HL-60 (cell line): Measurements from ENCODE around the gene TLR9.

Source experiments
- DNase-seq, 2 experiments: peaks; one replicate each; pipeline ENCODE4 v3.0.0-alpha.2; 2010 to 2020; ENCODE audit warnings: low read depth in 1 of 2, low spot score in 1 of 2
- H3K27ac ChIP-seq: fragments of 250-450 bp; sonication (Bioruptor Pico); replicated peaks from 2 replicates; pipeline ENCODE4 v1.5.1; 2020; ENCODE audit warnings: mild to moderate bottlenecking, moderate library complexity
- H3K27me3 ChIP-seq: fragments of 250-450 bp; sonication (Bioruptor Pico); 2 replicates; pipeline ENCODE4 v1.5.1; 2021; ENCODE audit warnings: mild to moderate bottlenecking, moderate library complexity; ENCODE audit not compliant: insufficient read depth, poor library complexity, severe bottlenecking
- H3K4me3 ChIP-seq: replicated peaks from 2 replicates; pipeline ENCODE4 v1.5.1; 2011; ENCODE audit warnings: mild to moderate bottlenecking, control low read depth, low read length; ENCODE audit not compliant: insufficient read depth
- GABPA ChIP-seq: IDR thresholded peaks from 2 replicates; pipeline ENCODE4 v1.6.1; 2012; ENCODE audit warnings: low read depth
- POLR2AphosphoS5 ChIP-seq: IDR thresholded peaks from 2 replicates; pipeline ENCODE4 v1.6.1; 2012; ENCODE audit warnings: low read depth
- SPI1 ChIP-seq: IDR thresholded peaks from 2 replicates; pipeline ENCODE4 v1.6.1; 2012; ENCODE audit warnings: low read depth, mild to moderate bottlenecking, borderline replicate concordance
- TF ChIP-seq, protein P1 (sequence below): IDR thresholded peaks from 2 replicates; pipeline ENCODE4 v1.6.1; 2012; ENCODE audit warnings: low read depth; ENCODE audit not compliant: insufficient replicate concordance
- TF ChIP-seq, protein P2 (sequence below): IDR thresholded peaks from one replicate; pipeline ENCODE4 v1.5.1; 2011; ENCODE audit warnings: low read length, control low read depth, inconsistent platforms; ENCODE audit not compliant: insufficient read depth

Gene TLR9

DNA sequence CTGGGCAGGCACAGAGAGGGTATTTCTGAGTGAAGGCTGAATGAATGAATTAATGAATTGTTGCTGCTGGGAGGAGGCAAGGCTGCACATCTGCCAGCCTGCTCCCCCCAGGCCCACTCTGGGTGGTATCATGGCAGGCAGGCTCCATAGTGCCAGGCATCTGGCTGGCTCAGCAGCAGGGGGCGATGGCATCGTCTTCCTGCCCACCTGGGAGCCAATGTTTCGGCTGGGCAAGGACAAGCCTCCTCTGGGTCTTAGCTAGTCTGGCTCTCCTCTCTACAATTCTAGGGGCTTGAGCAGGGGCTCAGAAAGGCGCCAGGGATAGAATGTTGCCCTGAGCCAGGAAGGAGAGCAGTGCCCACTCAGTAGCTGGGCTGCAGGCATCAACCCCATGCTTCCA, 1.7 kb upstream of the TLR9 start:
- H3K27me3 ChIP-seq, result no peaks in the 10 kb centered on the region
- H3K4me3 ChIP-seq, result no peak overlapping the region
- TF ChIP-seq, protein P1, sequence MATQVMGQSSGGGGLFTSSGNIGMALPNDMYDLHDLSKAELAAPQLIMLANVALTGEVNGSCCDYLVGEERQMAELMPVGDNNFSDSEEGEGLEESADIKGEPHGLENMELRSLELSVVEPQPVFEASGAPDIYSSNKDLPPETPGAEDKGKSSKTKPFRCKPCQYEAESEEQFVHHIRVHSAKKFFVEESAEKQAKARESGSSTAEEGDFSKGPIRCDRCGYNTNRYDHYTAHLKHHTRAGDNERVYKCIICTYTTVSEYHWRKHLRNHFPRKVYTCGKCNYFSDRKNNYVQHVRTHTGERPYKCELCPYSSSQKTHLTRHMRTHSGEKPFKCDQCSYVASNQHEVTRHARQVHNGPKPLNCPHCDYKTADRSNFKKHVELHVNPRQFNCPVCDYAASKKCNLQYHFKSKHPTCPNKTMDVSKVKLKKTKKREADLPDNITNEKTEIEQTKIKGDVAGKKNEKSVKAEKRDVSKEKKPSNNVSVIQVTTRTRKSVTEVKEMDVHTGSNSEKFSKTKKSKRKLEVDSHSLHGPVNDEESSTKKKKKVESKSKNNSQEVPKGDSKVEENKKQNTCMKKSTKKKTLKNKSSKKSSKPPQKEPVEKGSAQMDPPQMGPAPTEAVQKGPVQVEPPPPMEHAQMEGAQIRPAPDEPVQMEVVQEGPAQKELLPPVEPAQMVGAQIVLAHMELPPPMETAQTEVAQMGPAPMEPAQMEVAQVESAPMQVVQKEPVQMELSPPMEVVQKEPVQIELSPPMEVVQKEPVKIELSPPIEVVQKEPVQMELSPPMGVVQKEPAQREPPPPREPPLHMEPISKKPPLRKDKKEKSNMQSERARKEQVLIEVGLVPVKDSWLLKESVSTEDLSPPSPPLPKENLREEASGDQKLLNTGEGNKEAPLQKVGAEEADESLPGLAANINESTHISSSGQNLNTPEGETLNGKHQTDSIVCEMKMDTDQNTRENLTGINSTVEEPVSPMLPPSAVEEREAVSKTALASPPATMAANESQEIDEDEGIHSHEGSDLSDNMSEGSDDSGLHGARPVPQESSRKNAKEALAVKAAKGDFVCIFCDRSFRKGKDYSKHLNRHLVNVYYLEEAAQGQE, result no peak
- TF ChIP-seq SPI1 (no peak), POLR2AphosphoS5 (no peak), GABPA (no peak)
- TF ChIP-seq, protein P2, sequence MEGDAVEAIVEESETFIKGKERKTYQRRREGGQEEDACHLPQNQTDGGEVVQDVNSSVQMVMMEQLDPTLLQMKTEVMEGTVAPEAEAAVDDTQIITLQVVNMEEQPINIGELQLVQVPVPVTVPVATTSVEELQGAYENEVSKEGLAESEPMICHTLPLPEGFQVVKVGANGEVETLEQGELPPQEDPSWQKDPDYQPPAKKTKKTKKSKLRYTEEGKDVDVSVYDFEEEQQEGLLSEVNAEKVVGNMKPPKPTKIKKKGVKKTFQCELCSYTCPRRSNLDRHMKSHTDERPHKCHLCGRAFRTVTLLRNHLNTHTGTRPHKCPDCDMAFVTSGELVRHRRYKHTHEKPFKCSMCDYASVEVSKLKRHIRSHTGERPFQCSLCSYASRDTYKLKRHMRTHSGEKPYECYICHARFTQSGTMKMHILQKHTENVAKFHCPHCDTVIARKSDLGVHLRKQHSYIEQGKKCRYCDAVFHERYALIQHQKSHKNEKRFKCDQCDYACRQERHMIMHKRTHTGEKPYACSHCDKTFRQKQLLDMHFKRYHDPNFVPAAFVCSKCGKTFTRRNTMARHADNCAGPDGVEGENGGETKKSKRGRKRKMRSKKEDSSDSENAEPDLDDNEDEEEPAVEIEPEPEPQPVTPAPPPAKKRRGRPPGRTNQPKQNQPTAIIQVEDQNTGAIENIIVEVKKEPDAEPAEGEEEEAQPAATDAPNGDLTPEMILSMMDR, result no peak
- DNase-seq, result no peak
- peak overlapping the region; percentile 76 for H3K27ac ChIP-seq

DNA sequence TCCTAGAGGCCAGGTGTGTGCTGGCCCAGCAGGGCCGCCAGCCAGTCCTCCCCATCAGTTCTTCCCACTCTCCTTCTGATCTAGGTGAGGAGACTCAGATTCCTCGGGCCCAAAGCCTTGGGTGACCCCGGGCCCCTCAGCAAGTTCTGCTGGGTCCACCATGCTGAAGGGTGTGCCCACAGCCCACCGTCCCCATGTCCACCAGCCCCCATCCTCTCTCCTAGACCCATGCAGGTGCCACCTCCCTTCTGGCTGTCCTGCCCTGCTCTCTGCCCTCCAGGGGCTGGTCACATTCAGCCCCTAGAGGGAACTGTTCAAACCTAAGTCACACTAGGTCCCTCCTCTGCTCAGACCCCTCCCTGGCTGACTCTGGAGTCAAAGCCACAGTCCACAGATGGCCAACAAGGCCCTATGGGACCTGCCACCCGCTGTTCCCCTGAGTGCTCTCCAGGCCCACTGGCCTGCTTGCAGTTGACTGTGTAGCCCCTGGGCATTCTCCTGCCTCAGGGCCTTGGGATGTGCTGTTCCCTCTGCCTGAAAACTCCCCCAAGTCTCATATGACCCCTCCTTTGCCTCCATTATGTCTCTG, 878 bp upstream of the TLR9 start:
- DNase-seq, result peak in 1 of 2 experiments; percentile 50
- Histone ChIP-seq H3K27ac (peak overlapping the region; percentile 76), H3K27me3 (no peaks in the 10 kb centered on the region), H3K4me3 (no peak overlapping the region)
- TF ChIP-seq, protein P2, result no peak
- TF ChIP-seq GABPA (no peak), POLR2AphosphoS5 (no peak), SPI1 (no peak)
- TF ChIP-seq, protein P1, result no peak

DNA sequence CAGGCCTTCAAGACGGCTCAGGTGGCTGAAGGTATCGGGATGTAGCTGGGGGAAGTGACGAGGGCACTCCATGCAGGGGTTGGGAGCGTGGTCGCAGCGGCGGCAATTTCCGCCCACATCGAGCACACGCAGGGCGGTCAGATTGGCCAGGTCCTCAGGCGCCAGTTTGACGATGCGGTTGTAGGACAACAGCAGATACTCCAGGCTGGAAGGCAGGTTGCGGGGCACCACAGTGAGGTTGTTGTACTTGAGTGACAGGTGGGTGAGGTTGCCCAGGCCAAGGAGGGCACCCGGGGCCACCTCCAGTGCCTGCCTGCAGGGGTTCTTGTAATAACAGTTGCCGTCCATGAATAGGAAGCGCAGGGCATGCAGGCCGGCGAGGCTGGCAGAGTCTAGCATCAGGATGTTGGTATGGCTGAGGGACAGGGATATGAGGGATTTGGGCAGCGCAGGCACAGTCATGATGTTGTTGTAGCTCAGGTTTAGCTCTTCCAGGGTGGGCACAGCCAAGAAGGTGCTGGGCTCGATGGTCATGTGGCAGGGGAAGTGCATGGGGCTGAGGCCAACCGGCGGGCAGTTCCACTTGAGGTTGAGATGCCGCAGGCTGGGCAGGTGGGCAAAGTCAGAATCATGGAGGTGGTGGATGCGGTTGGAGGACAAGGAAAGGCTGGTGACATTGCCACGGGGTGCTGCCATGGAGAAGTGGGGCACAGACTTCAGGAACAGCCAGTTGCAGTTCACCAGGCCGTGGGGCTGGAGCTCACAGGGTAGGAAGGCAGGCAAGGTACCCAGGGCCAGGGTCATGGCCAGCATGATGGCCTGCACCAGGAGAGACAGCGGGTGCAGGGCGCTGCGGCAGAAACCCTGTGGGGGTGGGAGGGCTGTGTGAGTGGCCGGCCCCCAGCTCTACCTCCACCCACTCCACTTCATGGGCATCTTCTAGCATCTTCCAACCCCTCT, 1.7 kb downstream of the TLR9 start:
- DNase-seq, result no peak

More for the DNA sequence above, 1.7 kb downstream of the TLR9 start:
- Histone ChIP-seq H3K27me3 (no peaks in the 10 kb centered on the region), H3K27ac (peak overlapping the region; percentile 76), H3K4me3 (no peak overlapping the region)
- TF ChIP-seq SPI1 (no peak), POLR2AphosphoS5 (no peak), GABPA (no peak)
- TF ChIP-seq, protein P2, result no peak
- TF ChIP-seq, protein P1, result no peak
